GM12891 (cell line): Measurements from ENCODE around the gene SNTG2. TPM values are rescaled to one million over a fixed set of nuclear protein-coding genes. Genes with fewer than 3 reads are reported as not detected.
"Not testable (repeated sequence)": the region's sequence is repeated elsewhere in the genome, so short reads cannot be mapped to it uniquely, and the experiment has no call there.

Experiments used
- DNase-seq: peaks from one replicate; pipeline ENCODE4 v3.0.0; 2011; ENCODE audit warnings: low spot score; ENCODE audit not compliant: insufficient read length
- FAIRE-seq: peaks from 2 replicates; lab custom pipeline; 2011; peaks lifted over from hg19 to GRCh38; lab: Jason Lieb, UNC
- PAX5 ChIP-seq: IDR thresholded peaks from 2 replicates; pipeline ENCODE4 v1.6.1; 2011; ENCODE audit warnings: low read length, moderate library complexity, mild to moderate bottlenecking; ENCODE audit not compliant: insufficient read depth, severe bottlenecking
- POLR2A ChIP-seq: IDR thresholded peaks from 2 replicates; pipeline ENCODE4 v1.6.1; 2011; ENCODE audit warnings: low read depth, low read length, control low read depth
- POLR2AphosphoS5 ChIP-seq: IDR thresholded peaks from 2 replicates; pipeline ENCODE4 v1.6.1; 2011; ENCODE audit warnings: low read depth, low read length, control low read depth
- POU2F2 ChIP-seq: IDR thresholded peaks from 2 replicates; pipeline ENCODE4 v1.6.1; 2011; ENCODE audit warnings: low read depth, mild to moderate bottlenecking, control low read depth, low read length, moderate library complexity
- SPI1 ChIP-seq: IDR thresholded peaks from 2 replicates; pipeline ENCODE4 v1.6.1; 2011; ENCODE audit warnings: low read depth, low read length, control low read depth
- TAF1 ChIP-seq: IDR thresholded peaks from 2 replicates; pipeline ENCODE4 v1.6.1; 2011; ENCODE audit warnings: low read depth, low read length, control low read depth
- polyA plus RNA-seq: library from polyadenylated mRNA; unstranded; fragments of >200 nt; gene quantifications from one replicate; pipeline ENCODE4 v1.2.1, GENCODE V29; 2012; ENCODE audit warnings: low read depth, missing spikeins, inconsistent platforms; ENCODE audit not compliant: missing spikeins

Gene SNTG2
- 0.77 TPM for polyA plus RNA-seq

DNA sequence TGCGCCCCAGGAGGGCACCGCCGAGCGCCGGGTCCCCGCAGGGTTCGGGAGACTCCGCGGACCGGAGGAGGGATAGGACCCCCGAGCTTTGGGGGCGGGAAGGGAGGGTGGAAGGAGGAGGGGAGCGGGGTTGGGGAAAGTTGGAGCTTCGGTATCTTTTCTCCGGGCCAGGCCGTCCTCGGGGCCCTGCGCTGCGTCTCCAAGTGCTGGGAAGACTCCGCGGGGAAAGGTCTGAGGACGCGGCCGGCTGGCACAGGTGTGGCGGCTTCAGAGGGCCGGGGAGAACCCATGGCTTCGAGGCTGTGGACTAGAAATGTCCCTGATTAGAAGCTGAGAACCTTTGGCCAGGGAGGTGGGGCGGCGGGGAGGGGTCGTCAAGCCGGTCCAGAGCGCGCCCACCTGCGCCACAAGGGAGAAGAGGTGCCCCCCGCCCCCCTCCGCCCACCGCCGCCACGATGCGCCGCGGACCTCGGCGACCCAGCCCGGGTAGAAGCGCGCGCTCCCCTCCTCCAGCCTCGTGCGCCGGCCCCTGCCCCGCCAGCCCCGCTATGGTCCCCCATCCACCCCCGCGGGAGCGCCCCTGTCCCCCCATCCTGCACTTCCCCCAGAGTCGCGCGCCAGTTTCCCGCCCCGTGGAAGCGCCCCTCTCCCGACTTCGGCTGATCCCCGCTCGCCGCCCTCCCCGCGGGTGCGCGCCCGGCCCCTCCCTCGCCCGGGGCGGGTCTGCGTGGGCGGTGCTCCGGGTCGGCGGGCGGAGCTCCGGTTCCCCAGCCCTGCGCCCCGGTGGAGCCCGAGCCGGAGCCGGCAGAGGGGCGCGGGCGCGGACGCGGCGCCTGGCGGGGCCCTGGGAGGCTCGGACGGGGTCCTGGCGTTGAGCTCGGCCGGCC is at the start of gene SNTG2:
TSS of gene SNTG2 (plus strand) at position 770 of the 887 bp plus-strand sequence. CDS start 148 bp downstream, outside the sequence.
- DNase-seq (peak; percentile 68), FAIRE-seq (no peak)
- TF ChIP-seq SPI1 (no peak), POLR2AphosphoS5 (no peak), POU2F2 (no peak), POLR2A (no peak), TAF1 (no peak), PAX5 (no peak)

GRCh38 chr2:902584-902983 is 48.1 kb upstream of the SNTG2 start:
- FAIRE-seq = no peak

GRCh38 chr2:903223-903900 is 47.3 kb upstream of the SNTG2 start:
- DNase-seq = no peak
- no peak for FAIRE-seq
- TF ChIP-seq SPI1 (no peak), PAX5 (no peak), TAF1 (no peak), POLR2A (no peak), POU2F2 (no peak), POLR2AphosphoS5 (no peak)

More at GRCh38 chr2:902584-902983, 48.1 kb upstream of the SNTG2 start:
- TF ChIP-seq SPI1 (no peak), PAX5 (no peak), TAF1 (no peak), POU2F2 (no peak), POLR2AphosphoS5 (no peak), POLR2A (no peak)
- DNase-seq = no peak

GRCh38 chr2:904246-905024 is 46.2 kb upstream of the SNTG2 start:
- TF ChIP-seq POLR2AphosphoS5 = no peak
- TF ChIP-seq SPI1 = no peak
- TF ChIP-seq POU2F2 = no peak
- DNase-seq (no peak), FAIRE-seq (no peak)

DNA sequence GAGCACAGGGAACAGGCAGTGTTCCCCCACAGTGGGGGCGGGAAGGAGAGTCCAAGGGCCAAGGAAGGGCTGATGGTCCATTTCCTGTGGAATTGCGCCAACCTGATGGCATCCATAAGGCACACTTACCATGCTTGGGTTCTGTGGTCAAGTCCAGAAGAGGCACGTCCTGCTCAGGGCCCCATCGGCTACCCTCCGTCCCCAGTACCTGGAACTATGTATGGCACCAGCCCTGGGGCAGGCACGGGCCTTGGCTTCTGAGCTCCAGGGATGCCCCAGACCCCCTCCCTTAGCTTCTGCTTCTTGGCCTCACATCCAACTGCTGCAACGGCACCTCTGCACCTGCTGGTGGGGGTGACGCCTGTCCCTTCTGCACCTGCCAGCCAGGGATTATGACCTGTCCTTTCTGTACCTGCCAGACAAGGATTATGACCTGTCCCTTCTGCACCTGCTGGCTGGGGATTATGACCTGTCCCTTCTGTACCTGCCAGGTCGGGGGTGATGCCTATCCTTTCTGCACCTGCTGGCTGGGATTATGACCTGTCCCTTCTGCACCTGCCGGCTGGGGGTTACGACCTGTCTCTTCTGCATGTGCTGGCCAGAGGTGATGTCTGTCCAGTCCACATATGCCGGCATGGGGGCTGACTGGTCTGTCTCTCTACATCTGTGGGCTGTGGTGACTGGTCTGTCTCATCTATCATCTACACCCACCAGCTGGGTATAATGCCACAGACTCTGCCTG is 45.4 kb upstream of the SNTG2 start:
- TF ChIP-seq TAF1 = no peak
- TF ChIP-seq PAX5 = no peak
- no peak for TF ChIP-seq POLR2A
- TF ChIP-seq POLR2AphosphoS5 = no peak
- no peak for TF ChIP-seq SPI1
- no peak for TF ChIP-seq POU2F2
- no peak for FAIRE-seq
- DNase-seq = no peak

- TF ChIP-seq POU2F2 (no peak), POLR2AphosphoS5 (no peak), SPI1 (no peak), TAF1 (no peak), PAX5 (no peak), POLR2A (no peak)
Observed at GRCh38 chr2:905833-906140, 44.9 kb upstream of the SNTG2 start.

GRCh38 chr2:907706-908105 is 42.9 kb upstream of the SNTG2 start:
- TF ChIP-seq TAF1 = no peak
- TF ChIP-seq POLR2AphosphoS5 = no peak
- no peak for TF ChIP-seq SPI1
- no peak for TF ChIP-seq POLR2A
- TF ChIP-seq POU2F2 = no peak
- TF ChIP-seq PAX5 = no peak
- DNase-seq (no peak), FAIRE-seq (no peak)

More at GRCh38 chr2:905833-906140, 44.9 kb upstream of the SNTG2 start:
- DNase-seq = no peak
- no peak for FAIRE-seq

- FAIRE-seq (no peak), DNase-seq (no peak)
- TF ChIP-seq POLR2AphosphoS5 = no peak
- TF ChIP-seq POU2F2 = no peak
- no peak for TF ChIP-seq TAF1
- TF ChIP-seq POLR2A = no peak
- no peak for TF ChIP-seq PAX5
- TF ChIP-seq SPI1 = no peak
Observed at GRCh38 chr2:908568-908967, 42.1 kb upstream of the SNTG2 start.

DNA sequence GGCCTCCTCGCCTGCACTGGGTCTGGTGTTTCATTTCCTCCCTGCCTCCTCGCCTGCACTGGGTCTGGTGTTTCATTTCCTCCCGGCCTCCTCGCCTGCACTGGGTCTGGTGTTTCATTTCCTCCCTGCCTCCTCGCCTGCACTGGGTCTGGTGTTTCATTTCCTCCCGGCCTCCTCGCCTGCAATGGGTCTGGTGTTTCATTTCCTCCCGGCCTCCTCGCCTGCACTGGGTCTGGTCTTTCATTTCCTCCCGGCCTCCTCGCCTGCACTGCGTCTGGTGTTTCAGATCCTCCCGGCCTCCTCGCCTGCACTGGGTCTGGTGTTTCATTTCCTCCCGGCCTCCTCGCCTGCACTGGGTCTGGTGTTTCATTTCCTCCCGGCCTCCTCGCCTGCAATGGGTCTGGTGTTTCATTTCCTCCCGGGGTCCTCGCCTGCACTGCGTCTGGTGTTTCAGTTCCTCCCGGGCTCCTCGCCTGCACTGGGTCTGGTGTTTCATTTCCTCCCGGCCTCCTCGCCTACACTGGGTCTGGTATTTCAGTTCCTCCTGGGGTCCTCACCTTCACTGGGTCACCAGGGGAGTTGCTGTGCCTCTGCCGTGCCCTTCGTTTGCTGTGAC is 40.8 kb upstream of the SNTG2 start:
- FAIRE-seq = peak; percentile 95
- DNase-seq = not testable (repeated sequence)
